ENCODE measurements around the gene AKAP13.

AKAP13 gene

DNA sequence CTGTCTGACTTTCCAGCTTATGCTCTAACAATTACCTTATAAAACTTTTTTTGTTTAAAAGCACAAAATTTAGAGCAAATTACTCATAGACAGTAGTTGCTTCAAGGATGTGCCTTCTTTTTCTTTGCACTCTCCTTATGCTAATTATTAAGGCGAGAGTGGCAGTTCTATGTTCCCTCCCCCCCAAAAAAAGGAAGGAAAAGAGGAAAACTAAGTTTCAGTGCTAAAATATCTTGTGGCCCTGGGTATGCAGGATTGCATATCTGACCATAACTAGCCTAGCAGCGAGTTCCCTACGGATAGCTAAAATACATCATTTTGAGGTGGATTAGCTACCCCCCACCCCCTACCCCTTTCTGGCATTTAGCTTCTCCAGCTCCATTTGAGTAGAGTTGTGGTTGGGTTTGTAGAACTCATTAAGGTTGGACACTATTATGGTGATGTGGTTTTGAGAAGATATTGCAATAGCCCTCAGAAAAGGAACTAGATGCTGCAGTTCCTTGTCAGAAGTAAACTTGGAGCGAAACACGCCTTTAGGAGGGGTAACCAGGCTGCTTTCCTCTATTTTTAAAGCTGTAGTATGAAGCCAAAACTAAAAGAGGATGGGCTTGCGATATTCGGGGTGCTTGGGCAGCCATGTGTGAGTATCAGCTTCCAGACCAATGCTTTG is 174.6 kb downstream of the AKAP13 start:
- TF ChIP-seq, protein P1, sequence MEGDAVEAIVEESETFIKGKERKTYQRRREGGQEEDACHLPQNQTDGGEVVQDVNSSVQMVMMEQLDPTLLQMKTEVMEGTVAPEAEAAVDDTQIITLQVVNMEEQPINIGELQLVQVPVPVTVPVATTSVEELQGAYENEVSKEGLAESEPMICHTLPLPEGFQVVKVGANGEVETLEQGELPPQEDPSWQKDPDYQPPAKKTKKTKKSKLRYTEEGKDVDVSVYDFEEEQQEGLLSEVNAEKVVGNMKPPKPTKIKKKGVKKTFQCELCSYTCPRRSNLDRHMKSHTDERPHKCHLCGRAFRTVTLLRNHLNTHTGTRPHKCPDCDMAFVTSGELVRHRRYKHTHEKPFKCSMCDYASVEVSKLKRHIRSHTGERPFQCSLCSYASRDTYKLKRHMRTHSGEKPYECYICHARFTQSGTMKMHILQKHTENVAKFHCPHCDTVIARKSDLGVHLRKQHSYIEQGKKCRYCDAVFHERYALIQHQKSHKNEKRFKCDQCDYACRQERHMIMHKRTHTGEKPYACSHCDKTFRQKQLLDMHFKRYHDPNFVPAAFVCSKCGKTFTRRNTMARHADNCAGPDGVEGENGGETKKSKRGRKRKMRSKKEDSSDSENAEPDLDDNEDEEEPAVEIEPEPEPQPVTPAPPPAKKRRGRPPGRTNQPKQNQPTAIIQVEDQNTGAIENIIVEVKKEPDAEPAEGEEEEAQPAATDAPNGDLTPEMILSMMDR (IDR thresholded peaks at IDR 0.05) = no peak
- H3K36me3 Mint-ChIP-seq (ENCODE audit: low read depth) = peaks cover 57% of the 10 kb centered on the region
- H3K4me1 Mint-ChIP-seq = peaks cover 36% of the 10 kb centered on the region
- DNase-seq = no peak
- peak overlapping the region; percentile 67 for H3K27ac Mint-ChIP-seq
- peaks cover 16% of the 10 kb centered on the region for H3K9me3 Mint-ChIP-seq
- H3K27me3 Mint-ChIP-seq (ENCODE audit: low read depth, poor library complexity) = no peaks in the 10 kb centered on the region
- H3K4me3 Mint-ChIP-seq = no peak overlapping the region

DNA sequence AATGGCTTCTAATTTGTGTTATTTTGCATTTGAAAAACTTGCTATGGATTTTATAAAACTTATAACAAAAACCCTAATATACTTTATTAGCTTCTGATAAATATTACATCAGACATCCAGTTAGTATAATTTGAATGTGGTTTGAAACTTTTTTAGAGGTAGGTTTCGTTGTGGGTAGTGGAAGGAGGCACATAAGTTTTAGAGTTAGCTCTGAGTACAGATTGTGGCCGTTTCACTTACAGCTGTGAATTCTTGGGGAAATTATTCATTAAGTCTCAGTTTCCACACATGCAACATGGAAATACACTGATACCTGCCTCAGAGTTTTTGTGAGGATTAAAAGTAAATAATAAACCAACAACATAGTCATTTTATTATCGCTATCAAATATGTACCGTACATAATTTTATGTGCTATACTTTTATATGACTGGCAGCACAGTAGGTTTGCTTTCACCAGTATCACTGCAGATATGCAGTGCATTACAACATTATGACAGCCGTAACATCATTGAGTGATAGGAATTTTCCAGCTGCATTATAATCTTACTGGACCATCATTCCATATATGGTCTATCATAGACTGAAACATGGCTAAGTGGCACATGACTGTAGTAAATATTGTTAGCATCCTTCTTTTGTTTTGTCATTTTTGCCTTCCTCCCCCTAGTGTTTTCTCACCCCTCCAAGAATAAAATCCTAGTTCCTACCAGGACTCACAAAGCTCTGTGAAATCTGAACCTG is 175.6 kb downstream of the AKAP13 start:
- H3K9me3 Mint-ChIP-seq = peaks cover 16% of the 10 kb centered on the region
- DNase-seq = no peak
- TF ChIP-seq, protein P1 (IDR thresholded peaks at IDR 0.05) = no peak
- H3K27me3 Mint-ChIP-seq (ENCODE audit: low read depth, poor library complexity) = no peaks in the 10 kb centered on the region
- no peak overlapping the region for H3K4me3 Mint-ChIP-seq
- peak overlapping the region; percentile 67 for H3K27ac Mint-ChIP-seq
- H3K36me3 Mint-ChIP-seq (ENCODE audit: low read depth) = peaks cover 51% of the 10 kb centered on the region
- H3K4me1 Mint-ChIP-seq = peaks cover 36% of the 10 kb centered on the region

DNA sequence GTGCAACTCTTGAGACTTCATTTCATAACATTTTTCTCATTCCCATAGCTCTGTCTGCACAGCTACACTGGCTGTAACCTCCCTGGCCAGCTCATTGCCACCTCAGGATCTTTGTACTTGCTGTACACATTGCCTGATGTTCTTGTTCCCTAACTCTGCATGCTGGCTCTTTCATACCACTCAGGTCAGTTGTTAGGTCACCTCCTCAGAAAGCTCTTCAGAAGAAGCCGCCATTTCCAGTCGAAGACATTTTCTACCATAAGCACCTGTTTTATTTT is 176.2 kb downstream of the AKAP13 start:
- Mint-ChIP-seq H3K9me3 (peaks cover 16% of the 10 kb centered on the region), H3K27me3 (ENCODE audit: low read depth, poor library complexity) (no peaks in the 10 kb centered on the region), H3K27ac (no peak overlapping the region), H3K36me3 (ENCODE audit: low read depth) (peaks cover 51% of the 10 kb centered on the region), H3K4me1 (peaks cover 36% of the 10 kb centered on the region), H3K4me3 (no peak overlapping the region)
- DNase-seq = no peak
- TF ChIP-seq, protein P1 (IDR thresholded peaks at IDR 0.05) = no peak

DNA sequence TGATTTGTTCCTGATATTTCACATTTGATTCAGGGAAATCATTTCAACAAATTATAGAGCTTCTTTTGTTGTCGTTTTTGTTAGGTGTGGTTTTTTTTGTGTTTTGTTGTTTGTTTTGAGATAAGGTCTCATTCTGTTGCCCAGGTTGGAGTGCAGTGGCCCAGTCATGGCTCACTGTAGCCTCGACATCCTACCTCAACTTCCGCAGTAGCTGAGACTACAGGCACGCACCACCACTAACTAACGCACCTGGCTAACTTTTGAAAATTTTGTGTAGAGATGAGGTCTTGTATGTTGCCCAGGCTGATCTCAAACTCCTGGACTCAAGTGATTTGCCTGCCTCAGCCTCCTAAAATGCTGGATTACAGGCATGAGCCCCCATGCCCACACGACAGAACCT is 177.0 kb downstream of the AKAP13 start:
- peak overlapping the region; percentile 87 for H3K27ac Mint-ChIP-seq
- no peaks in the 10 kb centered on the region for H3K27me3 Mint-ChIP-seq (ENCODE audit: low read depth, poor library complexity)
- no peak overlapping the region for H3K4me3 Mint-ChIP-seq
- H3K36me3 Mint-ChIP-seq (ENCODE audit: low read depth) = peaks cover 48% of the 10 kb centered on the region
- H3K4me1 Mint-ChIP-seq = peaks cover 36% of the 10 kb centered on the region
- no peak for DNase-seq
- TF ChIP-seq, protein P1 (IDR thresholded peaks at IDR 0.05) = no peak
- peaks cover 11% of the 10 kb centered on the region for H3K9me3 Mint-ChIP-seq

DNA sequence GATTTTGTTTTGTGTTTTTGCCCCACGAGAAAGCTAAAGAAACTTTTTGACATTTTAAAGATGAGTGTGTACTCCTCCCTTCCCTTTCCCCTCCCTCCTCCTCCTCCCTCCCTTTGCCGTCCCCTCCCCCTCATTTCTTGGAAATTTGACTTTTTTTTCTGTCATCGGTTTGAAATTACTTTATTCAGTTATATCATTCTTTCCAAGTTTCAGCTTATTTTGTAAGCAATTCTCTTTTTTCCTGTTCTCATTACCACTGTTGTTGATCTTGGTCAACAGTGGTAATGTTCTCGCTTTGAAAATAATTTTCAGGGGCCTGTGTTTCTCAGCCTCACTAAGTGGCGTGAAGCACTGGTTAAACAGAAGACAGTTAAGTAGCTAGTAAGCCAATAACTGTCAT is 178.4 kb downstream of the AKAP13 start:
- Mint-ChIP-seq H3K27me3 (ENCODE audit: low read depth, poor library complexity) (no peaks in the 10 kb centered on the region), H3K9me3 (peaks cover 3% of the 10 kb centered on the region), H3K4me3 (no peak overlapping the region), H3K36me3 (ENCODE audit: low read depth) (peaks cover 37% of the 10 kb centered on the region), H3K27ac (peak overlapping the region; percentile 81), H3K4me1 (peaks cover 42% of the 10 kb centered on the region)
- TF ChIP-seq, protein P1 (IDR thresholded peaks at IDR 0.05) = no peak
- DNase-seq = no peak

DNA sequence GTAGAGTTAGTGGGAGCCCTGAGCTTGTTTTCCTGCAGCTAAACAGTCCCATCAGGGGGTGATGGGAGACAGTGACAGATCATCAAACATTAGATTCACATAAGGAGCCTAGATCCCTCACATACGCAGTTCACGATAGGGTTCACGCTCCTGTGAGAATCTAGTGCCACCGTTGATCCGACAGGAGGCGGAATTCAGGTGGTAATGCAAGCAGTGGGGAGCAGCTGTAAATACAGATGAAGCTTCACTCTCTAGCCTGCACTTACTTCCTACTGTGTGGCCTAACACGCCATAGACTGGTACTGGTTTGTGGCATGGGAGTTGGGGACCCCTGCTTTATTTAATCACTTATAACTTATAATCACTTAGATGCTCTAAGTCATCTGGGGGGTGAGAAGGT is 179.1 kb downstream of the AKAP13 start:
- H3K4me1 Mint-ChIP-seq = peaks cover 42% of the 10 kb centered on the region
- no peak for DNase-seq
- TF ChIP-seq, protein P1 (IDR thresholded peaks at IDR 0.05) = no peak
- no peak overlapping the region for H3K4me3 Mint-ChIP-seq
- H3K27ac Mint-ChIP-seq = no peak overlapping the region
- H3K36me3 Mint-ChIP-seq (ENCODE audit: low read depth) = peaks cover 30% of the 10 kb centered on the region
- H3K27me3 Mint-ChIP-seq (ENCODE audit: low read depth, poor library complexity) = no peaks in the 10 kb centered on the region
- no peaks in the 10 kb centered on the region for H3K9me3 Mint-ChIP-seq

All from nephron progenitor cell (in vitro differentiated cells).